K562 (cell line): Measurements from ENCODE around the gene ZNF358.

ENCODE experiments used
- ATF3 ChIP-seq, 2 experiments: fragments of 450-650 bp in 1 of 2; sonication (generic) in 1 of 2; formaldehyde crosslinking in 1 of 2; IDR thresholded peaks in 1 of 2; conservative IDR thresholded peaks in 1 of 2; 2 replicates each; pipeline versions ENCODE4 v1.6.1 to v1.8.1; 2016 to 2023; ENCODE audit warnings: mild to moderate bottlenecking in 2 of 2, moderate library complexity in 2 of 2, inconsistent platforms in 1 of 2, missing genetic modification reagents in 1 of 2
- BACH1 ChIP-seq: fragments of 200-800 bp; sonication (Bioruptor generic); IDR thresholded peaks from 2 replicates; pipeline ENCODE4 v1.6.1; 2016; ENCODE audit warnings: missing genetic modification characterization, missing compliant biosample characterization
- CTCF ChIP-seq, 3 experiments: IDR thresholded peaks in 2 of 3; conservative IDR thresholded peaks in 1 of 3; 2 replicates each; pipeline ENCODE4 v1.5.1; 2011 to 2012; ENCODE audit warnings: low read length in 3 of 3, mild to moderate bottlenecking in 3 of 3, control low read depth in 2 of 3, improper control_type of control experiment in 1 of 3, inconsistent platforms in 1 of 3, low read depth in 1 of 3, mixed read lengths in 1 of 3, moderate library complexity in 1 of 3; ENCODE audit not compliant: insufficient read depth in 2 of 3
- ETV6 ChIP-seq, 3 experiments: fragments of 150-350 bp in 1 of 3; sonication (generic) in 1 of 3; formaldehyde crosslinking in 1 of 3; IDR thresholded peaks; 2 replicates each; pipeline versions ENCODE4 v1.6.1 to v1.8.0; 2014 to 2022; ENCODE audit warnings: borderline replicate concordance in 2 of 3, low read depth in 2 of 3, antibody characterized with exemption in 1 of 3, low read length in 1 of 3, mild to moderate bottlenecking in 1 of 3, missing genetic modification reagents in 1 of 3
- JUND ChIP-seq, 2 experiments: IDR thresholded peaks; 2 replicates in 1 of 2; 3 replicates in 1 of 2; pipeline ENCODE4 v1.6.1; 2011; ENCODE audit warnings: borderline replicate concordance in 2 of 2, low read depth in 2 of 2, low read length in 2 of 2, improper control_type of control experiment in 1 of 2, missing biosample characterization in 1 of 2, missing genetic modification characterization in 1 of 2, missing genetic modification reagents in 1 of 2
- NR2C2 ChIP-seq, 2 experiments: fragments of 200-800 bp in 1 of 2; sonication (Bioruptor generic) in 1 of 2; sonication (generic) in 1 of 2; formaldehyde crosslinking in 1 of 2; IDR thresholded peaks; 2 replicates each; pipeline versions ENCODE4 v1.6.1 to v1.8.0; 2016 to 2022; ENCODE audit warnings: mild to moderate bottlenecking in 1 of 2, missing compliant biosample characterization in 1 of 2, missing genetic modification characterization in 1 of 2, missing genetic modification reagents in 1 of 2
- RBFOX2 ChIP-seq: fragments of 200-400 bp; formaldehyde crosslinking; IDR thresholded peaks from 2 replicates; pipeline ENCODE4 v1.6.1; 2017; ENCODE audit warnings: low read depth, mild to moderate bottlenecking, low read length, moderate library complexity
- SMAD1 ChIP-seq: fragments of 150-350 bp; IDR thresholded peaks from 2 replicates; pipeline ENCODE4 v1.6.1; 2014; ENCODE audit warnings: low read length, low read depth; ENCODE audit not compliant: partially characterized antibody
- TCFL5 ChIP-seq: fragments of 250-450 bp; sonication (Bioruptor Pico); conservative IDR thresholded peaks from 2 replicates; pipeline ENCODE4 v1.6.1; 2021; ENCODE audit warnings: mild to moderate bottlenecking, moderate library complexity, matching md5 sums
- TEAD4 ChIP-seq, 2 experiments: sonication (generic) in 1 of 2; formaldehyde crosslinking in 1 of 2; IDR thresholded peaks; 2 replicates each; pipeline versions ENCODE4 v1.6.1 to v1.8.0; 2012 to 2022; ENCODE audit warnings: borderline replicate concordance in 1 of 2, inconsistent platforms in 1 of 2, low read length in 1 of 2, mild to moderate bottlenecking in 1 of 2, missing genetic modification reagents in 1 of 2
- ZKSCAN3 ChIP-seq: fragments of 250-450 bp; sonication (Bioruptor Pico); IDR thresholded peaks from 2 replicates; pipeline ENCODE4 v1.4.0; 2020

GRCh38 chr19:7476777-7477494 is 39.0 kb upstream of the ZNF358 start:
- TF ChIP-seq TCFL5: no peak
- TF ChIP-seq TEAD4 (IDR thresholded peaks at IDR 0.05; ENCODE audit: low read length): no peak
- no peak for TF ChIP-seq TEAD4 (CRISPR knock-in tag; IDR thresholded peaks at IDR 0.05; ENCODE audit: borderline replicate concordance)
- TF ChIP-seq ETV6 (IDR thresholded peaks at IDR 0.05; ENCODE audit: borderline replicate concordance in 1 of 2, low read depth in 2 of 2, low read length in 1 of 2): no peak
- no peak for TF ChIP-seq ETV6 (CRISPR knock-in tag; IDR thresholded peaks at IDR 0.05; ENCODE audit: borderline replicate concordance)
- 0 out of 6 replicates have a peak, but pooled peaks of 1 of the 3 experiments have one; percentile 7 for TF ChIP-seq CTCF (IDR thresholded peaks at IDR 0.05 in 2 of 3, conservative IDR thresholded peaks at IDR 0.05 in 1 of 3; ENCODE audit: insufficient read depth in 2 of 3, low read depth in 1 of 3, low read length in 3 of 3)
- TF ChIP-seq SMAD1: no peak
- TF ChIP-seq RBFOX2: no peak
- TF ChIP-seq BACH1 (tag): no peak
- no peak for TF ChIP-seq ZKSCAN3 (CRISPR knock-in tag)
- no peak for TF ChIP-seq JUND (IDR thresholded peaks at IDR 0.05; ENCODE audit: borderline replicate concordance, low read depth, low read length)
- no peak for TF ChIP-seq JUND (tag; IDR thresholded peaks at IDR 0.05; ENCODE audit: borderline replicate concordance, low read depth, low read length)
- TF ChIP-seq ATF3 (IDR thresholded peaks at IDR 0.05): no peak
- TF ChIP-seq ATF3 (CRISPR knock-in tag; conservative IDR thresholded peaks at IDR 0.05): no peak
- TF ChIP-seq NR2C2 (CRISPR knock-in tag; IDR thresholded peaks at IDR 0.05): no peak
- TF ChIP-seq NR2C2 (tag; IDR thresholded peaks at IDR 0.05): no peak
